HG02763 (cell line): Measurements from ENCODE around the gene CTRL.
A peak's percentile ranks its signal among the peaks of the same experiment; 100 is the strongest.
"Not testable (repeated sequence)": the region's sequence is repeated elsewhere in the genome, so short reads cannot be mapped to it uniquely, and the experiment has no call there.

Source experiments
- ATAC-seq: cut with Tn5 transposase; IDR thresholded peaks from one replicate; pipeline ENCODE4 v1.9.1; 2021; ENCODE audit warnings: mild to moderate bottlenecking, moderate library complexity; ENCODE audit not compliant: unreplicated experiment

Gene CTRL

DNA sequence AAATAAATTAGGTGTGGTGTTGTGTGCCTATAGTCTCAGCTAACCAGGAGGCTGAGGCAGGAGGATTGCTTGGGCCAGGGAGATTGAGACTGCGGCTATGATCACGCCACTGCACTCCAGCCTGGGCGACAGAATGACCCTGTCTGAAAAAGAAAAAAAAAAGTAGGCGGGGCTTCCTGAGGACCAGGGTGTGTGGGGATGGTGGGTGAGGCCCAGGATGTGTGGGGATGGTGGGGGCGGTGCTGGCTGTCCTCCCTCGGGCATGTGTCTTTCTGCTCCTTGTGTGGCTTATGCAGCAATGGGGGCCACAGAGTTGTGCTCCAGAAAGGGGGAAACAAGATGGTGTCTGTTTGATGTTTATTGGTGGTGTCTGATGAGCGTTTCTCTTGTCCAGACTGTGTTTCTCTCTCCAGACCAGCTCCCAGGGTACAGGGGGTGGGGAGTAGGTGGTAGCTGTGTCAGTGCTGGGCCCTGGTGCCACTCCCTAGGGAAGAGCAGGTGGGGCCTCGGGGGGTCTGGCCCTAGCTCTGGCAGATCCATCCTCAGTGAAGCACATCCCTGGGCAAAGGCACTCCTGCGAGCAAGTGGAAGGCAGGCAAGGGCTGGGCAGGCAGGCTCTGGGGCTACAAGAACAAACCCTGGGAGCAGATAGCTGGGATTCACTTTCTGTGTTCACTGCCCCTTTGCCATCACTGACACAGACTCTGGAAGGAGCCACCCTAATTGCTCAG is 10.0 kb upstream of the CTRL start:
- ATAC-seq: no peak

DNA sequence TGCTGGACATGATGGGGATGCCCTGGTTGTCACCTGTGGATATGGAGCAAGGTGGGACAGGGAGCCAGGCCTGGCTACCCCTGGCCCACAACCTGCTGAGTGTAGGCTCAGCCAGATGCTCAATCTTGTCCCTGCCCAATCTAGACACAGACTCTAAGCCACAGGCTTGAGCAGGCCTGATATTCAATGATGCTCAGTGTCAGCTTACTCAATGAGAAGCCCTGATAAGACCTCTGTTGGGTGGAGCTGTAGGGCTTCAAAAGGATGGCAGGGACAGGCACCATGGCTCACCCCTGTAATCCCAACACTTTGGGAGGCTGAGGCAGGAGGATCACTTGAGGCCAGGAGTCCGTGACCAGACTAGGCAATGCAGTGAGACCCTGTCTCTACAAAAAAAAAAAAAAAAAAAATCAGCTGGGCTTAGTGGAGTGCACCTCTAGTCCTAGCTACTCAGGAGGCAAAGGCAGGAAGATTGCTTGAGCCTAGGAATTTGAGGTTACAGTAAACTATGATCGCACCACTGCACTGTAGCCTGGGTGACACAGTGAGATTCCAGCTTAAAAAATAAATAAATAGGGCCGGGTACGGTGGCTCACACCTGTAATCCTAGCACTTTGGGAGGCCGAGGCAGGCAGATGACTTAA is 8.9 kb upstream of the CTRL start:
- no peak for ATAC-seq

DNA sequence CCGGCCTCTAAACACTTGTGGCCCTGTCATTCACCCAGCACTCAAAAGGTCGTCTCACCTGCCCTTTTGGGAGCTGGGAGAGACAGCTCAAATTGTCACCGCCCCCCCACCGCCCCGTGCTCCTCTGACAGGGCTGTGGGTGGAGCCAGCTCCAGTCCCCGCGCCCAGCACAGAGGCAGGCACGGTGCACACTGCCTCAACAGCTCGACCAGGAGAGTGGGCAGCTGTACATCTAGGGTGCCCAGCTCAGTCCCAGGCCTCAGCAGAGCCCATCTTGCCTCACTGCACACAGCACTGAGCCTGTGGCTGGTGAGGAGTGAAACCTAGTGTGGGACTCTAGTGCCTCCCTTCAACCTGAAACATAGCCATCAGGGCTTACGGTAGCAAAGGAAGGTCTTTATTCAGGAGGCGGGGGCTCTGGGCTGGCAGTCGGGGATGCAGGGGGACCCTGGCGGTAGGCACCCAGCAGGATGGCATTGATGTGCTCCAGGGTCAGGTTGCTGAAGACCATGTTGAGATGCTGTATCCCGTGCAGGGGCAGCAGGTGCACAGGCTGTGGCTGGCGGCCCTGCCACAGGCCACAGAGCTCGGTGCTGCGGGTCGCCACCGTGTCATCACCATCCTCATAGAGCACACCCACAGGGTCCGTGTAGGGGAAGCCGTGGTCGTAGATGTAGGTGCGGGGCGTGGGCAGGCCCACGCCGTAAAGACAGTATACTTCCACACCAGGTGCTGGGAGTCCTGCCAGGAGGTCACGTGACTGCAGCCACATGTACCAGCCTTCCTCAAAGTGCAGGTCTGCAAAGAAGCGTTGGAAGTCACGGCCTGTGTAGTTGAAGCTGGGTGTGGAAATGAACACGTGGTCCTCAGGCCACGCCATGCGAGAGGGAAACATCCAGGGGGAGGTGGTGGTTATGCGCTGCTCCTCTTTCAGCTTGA is 8.1 kb upstream of the CTRL start:
- no peak for ATAC-seq

DNA sequence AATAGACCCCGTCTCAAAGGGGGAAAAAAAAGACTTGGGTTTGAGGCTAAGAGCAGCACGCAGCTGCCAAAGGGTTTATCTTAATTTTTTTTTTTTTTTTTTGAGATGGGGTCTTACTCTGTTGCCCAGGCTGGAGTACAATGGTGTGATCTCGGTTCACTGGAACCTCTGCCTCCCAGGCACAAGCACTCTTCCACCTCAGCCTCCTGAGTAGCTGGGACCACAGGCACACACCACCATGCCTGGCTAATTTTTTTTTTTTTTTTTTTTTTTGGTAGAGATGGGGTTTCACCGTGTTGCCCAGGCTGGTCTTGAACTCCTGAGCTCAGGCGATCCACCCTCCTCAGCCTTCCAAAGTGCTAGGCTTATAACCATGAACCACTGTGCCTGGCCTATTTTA is 6.1 kb upstream of the CTRL start:
- not testable (repeated sequence) for ATAC-seq

DNA sequence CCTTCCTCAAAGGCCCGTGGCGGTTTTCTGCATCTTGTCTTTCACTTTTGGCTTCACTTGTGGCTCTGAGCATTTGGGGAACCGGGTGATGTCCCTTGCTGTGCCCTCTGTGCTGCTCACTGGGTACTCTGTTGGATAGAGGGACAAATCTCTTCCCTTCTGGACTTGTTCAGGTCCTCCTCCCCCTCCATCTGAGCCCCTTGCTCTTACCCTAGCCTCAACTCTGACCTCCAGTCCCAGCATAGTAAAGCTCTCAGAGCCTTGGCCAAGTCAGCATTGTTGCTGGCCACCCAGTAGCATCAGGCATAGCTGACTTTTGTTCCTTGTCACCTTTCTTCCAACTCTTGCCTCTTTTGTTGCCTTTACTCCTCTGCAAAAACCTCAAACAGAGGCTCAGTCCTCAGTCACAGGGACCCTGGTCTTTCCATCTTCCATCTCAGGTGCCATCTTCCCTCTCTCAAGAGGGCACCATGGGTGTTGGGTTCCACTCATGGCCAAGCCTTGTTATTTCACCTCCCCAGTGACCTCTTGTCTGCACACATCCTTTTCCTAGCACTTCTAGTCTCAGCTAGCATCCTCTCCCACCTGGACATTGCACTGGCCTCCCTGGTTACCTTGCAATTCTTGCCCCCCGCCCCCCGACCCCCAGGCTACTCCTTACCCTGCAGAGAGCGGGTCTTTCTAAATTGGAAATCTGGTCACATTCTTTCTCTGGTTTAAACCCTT is 5.4 kb upstream of the CTRL start:
- peak; percentile 41 for ATAC-seq

DNA sequence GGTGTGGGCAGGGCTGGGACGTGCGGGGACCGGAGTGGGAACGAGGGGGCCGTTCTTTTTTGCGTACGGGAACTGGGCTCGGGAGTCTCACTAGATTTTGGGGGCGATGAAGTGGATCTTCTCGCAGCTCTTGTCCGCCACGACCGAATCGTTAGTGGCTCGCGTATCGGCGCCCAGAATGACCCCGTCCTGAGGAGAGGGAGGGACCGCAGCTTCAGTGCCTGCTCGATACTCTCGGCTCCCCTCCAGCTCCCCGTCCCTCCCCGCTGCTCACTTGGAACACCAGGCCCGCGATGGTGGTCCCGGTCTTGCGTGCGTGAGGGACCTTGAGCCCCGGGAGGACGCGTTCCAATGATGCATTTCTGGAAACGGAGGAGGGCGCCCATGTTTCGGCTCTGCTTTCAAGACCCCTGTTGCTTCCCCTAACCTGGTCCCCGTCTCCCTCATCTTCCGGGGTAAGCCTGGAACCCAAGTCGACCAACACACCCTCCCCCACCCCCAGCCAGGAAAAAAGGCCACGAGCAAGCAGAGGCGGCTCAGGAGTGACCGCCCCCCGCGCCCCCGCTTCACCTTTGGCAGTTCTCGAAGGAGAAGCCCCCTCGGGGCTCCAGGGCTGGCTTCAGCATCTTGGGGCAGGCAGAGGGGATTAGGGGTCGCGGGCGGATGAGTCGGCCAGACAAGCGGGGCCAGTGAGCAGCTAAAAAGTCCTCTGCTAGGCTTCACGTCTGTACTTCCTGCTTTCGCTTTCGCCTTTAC is 4.6 kb upstream of the CTRL start, which contains the start of gene PSMB10:
PSMB10 (minus strand) TSS at position 727 of the 756 bp plus-strand sequence; CDS start at position 626, 101 bp downstream.
- no peak for ATAC-seq

DNA sequence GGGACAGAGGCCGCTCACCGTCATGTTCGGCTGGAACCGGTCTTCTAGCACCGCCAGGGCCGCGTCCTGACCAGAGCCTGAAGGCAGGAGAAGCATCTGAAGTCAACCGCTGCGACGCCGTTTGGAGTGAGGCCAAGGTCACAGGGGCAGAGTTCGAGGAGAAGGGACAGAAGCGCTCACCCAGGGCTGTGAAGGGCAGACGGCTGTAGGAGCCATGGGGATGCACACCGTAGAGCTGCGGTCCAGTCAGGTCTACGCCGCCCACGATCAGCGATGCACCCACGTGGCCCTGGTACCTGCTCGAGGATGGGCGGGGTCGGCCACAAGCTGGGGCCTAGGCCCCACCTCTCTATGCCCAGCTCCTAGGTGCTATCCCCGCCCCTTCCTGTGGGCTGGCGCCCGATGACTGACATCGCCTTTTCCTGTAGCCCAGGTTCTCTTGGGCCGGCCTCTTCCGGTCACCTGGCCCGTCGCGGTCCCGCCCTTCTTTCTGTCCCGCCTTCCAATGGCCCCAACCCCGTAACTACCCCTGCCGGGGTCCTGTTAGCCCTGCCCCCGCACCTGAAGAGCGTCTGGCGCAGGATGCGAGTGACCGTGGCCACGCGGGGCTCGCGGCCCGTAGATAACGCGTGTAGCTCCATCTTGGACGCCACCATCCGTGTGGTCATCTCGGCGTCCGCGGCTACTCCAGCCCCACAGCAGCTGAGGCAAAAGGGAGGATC is 3.9 kb upstream of the CTRL start:
- ATAC-seq: peak; percentile 88

DNA sequence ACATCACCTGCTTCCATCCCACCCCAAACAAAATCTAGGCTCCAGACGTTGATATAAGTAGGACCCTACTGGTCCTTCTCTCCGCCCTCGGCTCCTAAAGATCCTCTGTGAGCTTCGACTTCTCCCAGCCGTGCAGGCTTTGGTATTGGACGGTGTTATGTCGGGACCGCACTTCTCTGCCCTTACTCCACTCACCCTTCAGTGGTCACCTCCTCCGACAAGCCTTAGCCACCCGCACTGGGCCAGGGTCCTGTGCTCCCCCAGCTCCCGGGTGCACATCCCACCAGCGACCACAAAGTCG is 3.4 kb upstream of the CTRL start:
- no peak for ATAC-seq

DNA sequence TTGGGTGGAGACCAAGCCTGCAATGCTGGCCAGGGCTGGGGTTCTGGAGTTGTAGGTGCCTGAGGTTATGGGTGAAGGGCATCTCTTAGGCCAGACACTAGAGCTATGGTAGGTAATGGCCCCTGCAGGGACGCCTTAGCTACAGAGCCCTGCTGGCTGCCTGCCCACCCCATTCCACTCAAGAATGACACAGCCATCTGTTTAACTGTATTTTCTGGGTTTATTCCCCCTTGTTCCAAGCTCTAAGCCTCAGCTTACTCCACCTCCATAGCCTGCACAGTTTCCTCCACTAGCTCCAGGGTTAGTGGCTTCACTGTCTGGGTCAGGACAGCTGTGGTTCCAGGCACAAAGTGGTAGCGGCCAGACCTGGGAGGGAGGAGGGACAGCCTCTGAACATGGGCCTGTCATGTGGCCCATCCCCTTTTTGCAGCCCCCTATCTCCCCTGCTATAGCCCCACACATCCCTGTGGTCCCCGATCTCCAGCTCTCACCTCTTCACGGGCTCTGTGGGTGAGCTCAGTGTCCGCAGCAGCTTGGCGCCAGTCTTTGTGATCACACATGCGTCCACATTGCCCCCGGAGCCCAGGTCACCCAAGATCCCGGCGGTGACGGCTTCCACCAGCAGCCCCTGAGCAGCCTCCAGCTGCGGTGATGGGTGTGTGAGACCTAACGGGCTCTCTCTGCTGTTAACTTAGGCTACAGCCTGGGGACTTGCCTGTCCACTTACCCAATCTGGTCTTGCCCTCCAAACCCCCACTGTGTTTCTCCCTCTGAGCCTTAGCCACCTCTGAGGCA is 2.8 kb upstream of the CTRL start:
- no peak for ATAC-seq

DNA sequence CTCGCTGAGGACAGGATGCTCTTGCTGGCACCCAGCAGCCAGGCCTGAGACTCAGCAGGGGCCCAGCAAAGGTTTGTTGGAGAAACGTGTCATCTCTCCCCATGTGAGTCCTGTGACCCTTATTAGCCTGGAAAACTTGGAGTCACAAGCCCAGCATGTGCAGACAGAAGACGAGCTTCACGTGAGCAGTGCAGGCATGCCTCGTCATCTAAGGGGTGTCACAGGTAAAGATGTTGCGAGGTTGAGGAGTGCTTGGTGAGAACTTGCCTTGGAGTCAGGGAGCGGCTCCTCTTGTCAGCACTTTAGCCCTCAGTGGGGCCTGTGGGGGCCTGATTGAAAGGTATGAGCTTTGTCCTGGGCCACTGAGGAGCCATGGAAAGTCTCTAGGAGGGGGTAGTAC is 2.1 kb upstream of the CTRL start:
- ATAC-seq: no peak

DNA sequence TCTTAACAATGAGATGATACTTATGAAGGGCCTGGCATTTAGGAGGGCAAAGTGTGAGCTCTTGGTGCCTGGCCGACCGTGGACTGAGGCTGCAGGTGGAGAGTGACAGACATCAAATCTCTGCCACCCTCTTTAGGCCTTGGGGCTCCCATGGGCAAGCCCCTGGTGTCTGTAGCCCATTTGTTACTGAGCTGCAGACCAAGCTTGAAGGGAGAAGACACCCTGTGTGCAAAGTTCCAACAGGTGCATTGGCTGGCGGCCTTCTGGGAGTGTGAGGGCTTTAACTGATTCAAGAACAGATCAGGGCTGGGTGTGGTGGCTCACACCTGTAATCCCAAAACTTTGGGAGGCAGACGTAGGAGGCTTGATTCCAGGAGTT is 789 bp upstream of the CTRL start:
- ATAC-seq: no peak

DNA sequence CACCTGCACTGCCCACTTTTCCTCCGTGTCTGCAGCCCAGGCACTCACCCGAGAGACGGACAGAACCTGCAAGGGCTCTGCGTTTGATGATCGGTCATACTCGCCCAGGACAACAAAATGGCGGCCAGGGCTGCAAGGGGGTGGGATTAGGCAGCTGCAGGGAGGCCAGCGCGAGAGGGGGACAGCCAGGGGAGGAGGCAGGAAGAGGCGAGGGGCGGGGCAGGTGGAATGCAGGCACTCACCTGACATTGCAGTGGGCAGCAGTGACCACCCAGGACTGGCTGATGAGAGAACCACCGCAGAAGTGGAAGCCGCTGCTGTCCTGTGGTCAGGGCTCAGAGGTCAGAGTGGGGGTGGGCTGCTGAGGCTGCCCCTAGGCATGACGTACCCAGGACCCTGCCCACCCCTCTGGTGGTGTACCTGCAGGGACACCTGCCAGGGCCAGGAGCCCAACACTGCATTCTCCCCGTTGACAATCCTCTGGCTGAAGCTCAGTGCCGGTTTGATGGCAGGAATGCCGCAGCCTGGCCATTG is 917 bp downstream of the CTRL start:
- no peak for ATAC-seq

DNA sequence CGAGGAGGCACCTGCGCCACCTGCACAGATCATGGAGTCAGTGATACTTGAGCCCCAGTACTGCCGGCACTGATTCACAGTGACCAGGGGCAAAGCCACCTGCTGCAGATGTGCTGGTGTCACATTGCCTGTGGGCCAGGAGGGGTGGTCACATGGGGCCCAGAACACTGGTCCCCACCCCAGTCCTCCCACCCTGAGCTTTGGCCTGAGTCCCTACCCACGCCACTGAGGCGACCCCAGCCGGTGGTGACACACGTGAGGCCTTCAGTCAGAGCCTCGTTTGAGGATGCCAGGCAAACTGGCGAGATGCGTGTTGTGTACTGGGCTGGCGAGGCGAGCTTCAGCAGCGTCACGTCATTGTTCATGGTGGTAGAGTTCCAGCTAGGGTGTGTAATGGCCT is 1.5 kb downstream of the CTRL start:
- no peak for ATAC-seq

DNA sequence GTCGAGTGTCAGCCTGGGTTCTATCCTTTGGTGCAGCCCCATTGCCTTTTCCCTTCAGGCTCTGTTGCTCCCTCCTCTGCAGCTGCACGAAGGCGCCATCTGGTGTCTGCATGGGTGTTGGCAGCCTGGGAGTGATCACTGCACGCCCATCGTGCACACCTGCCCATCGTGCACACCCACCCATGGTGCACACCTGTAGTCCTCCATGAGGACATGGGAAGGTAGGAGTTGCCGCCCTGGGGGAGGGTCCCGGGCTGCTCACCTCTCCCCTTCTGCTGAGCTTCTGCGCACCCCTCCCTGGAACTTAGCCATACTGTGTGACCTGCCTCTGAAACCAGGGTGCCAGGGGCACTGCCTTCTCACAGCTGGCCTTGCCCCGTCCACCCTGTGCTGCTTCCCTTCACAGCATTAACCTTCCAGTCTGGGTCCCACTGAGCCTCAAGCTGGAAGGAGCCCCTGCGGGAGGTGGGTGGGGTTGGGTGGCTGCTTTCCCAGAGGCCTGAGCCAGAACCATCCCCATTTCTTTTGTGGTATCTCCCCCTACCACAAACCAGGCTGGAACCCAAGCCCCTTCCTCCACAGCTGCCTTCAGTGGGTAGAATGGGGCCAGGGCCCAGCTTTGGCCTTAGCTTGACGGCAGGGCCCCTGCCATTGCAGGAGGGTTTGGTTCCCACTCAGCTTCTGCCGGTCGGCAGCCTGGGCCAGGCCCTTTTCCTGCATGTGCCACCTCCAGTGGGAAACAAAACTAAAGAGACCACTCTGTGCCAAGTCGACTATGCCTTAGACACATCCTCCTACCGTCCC is 2.9 kb downstream of the CTRL start:
- no peak for ATAC-seq

DNA sequence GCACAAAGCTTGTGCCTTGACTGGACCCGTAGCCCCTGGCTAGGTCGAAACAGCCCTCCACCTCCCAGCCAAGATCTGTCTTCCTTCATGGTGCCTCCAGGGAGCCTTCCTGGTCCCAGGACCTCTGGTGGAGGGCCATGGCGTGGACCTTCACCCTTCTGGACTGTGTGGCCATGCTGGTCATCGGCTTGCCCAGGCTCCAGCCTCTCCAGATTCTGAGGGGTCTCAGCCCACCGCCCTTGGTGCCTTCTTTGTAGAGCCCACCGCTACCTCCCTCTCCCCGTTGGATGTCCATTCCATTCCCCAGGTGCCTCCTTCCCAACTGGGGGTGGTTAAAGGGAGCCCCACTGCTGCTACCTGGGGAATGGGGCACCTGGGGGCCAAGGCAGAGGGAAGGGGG is 3.5 kb downstream of the CTRL start:
- ATAC-seq: no peak

DNA sequence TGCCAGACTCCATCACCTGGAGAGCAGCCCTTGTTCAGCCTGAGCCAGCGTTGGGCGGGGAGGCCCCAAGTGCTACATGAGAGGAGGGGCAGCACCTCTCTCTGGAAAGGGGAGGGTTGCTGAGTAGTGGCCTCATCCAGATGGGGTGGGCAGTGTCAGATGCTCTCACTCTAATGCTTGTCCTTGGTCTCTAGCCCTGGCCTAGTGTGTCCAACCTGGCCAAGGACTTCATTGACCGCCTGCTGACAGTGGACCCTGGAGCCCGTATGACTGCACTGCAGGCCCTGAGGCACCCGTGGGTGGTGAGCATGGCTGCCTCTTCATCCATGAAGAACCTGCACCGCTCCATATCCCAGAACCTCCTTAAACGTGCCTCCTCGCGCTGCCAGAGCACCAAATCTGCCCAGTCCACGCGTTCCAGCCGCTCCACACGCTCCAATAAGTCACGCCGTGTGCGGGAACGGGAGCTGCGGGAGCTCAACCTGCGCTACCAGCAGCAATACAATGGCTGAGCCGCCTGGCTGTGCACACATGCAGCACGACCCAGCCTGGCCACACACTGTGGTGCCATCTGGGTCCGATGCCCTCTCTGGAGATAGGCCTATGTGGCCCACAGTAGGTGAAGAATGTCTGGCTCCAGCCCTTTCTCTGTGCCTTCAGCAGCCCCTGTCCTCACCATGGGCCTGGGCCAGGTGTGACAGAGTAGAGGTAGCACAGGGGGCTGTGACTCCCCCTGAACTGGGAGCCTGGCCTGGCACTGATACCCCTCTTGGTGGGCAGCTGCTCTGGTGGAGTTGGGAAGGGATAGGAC is 4.3 kb downstream of the CTRL start:
- ATAC-seq: no peak

DNA sequence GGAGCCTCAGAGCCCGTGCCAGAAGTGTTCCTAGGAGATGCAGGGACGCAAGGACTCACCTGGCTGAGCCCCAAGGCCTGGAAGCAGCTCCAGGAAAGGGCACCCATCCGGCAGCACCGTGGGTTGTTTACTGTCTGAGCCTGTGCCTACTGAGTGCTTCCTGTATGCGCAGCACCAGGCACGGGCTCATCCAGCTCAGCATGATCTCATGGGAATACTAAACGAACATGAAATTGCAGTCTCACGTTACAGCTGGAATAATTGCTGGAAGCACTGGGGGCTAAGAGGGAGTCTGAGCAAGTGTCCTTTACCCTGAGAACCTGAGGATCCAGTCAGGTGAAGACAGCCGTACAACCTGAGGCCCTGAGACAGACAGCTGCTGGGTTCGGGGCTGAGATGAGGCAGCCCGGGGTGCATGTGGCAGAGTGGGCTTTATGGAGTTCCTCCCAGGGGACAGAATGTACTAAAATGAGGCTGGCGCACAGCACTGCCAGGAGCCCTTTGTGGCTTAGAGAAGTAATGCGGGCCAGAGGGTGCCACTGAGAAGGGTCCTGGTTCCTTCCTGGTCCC is 5.4 kb downstream of the CTRL start:
- no peak for ATAC-seq
